Esophagus squamous epithelium (tissue), 5 donors: ENCODE data around the gene GPR18. TPM values are rescaled to one million over a fixed set of nuclear protein-coding genes. Genes with fewer than 3 reads are reported as not detected.
"Not testable (repeated sequence)": the region's sequence is repeated elsewhere in the genome, so short reads cannot be mapped to it uniquely, and the experiment has no call there.

ENCODE experiments used
- DNase-seq: peaks from one replicate; lab custom pipeline; 2025; lab: John Stamatoyannopoulos, UW
- H3K27ac ChIP-seq, 4 donors: fragments of 200-600 bp; sonication (generic); one replicate each; pipeline ENCODE4 v1.5.1; 2016 to 2019; ENCODE audit warnings: mild to moderate bottlenecking in 1 of 4
- H3K27me3 ChIP-seq, 4 donors: fragments of 200-600 bp; sonication (generic); 1 replicate in 3 of 4; 2 replicates in 1 of 4; pipeline versions ENCODE4 v1.5.1 to v1.6.0; 2017 to 2021; ENCODE audit warnings: antibody characterized with exemption in 1 of 4
- H3K36me3 ChIP-seq, 3 donors: fragments of 200-600 bp; sonication (generic); one replicate each; pipeline ENCODE4 v1.5.1; 2016 to 2019
- H3K4me1 ChIP-seq, 3 donors: fragments of 200-600 bp; sonication (generic); one replicate each; pipeline ENCODE4 v1.5.1; 2017 to 2019
- H3K4me3 ChIP-seq, 4 donors: fragments of 200-600 bp; sonication (generic); 1 replicate in 3 of 4; 2 replicates in 1 of 4; pipeline ENCODE4 v1.5.1; 2016 to 2019; ENCODE audit warnings: mild to moderate bottlenecking in 2 of 4, moderate library complexity in 1 of 4
- H3K9me3 ChIP-seq, 3 donors: fragments of 200-600 bp; sonication (generic); one replicate each; pipeline ENCODE4 v1.5.1; 2016 to 2019
- POLR2A ChIP-seq, 4 donors: fragments of 450-650 bp; IDR thresholded peaks; one replicate each; pipeline ENCODE4 v1.6.1; 2017; ENCODE audit warnings: antibody characterized with exemption in 4 of 4, mild to moderate bottlenecking in 4 of 4, moderate library complexity in 3 of 4
- WGBS, 2 donors: methylation state at CpG; one replicate each; pipeline ENCODE4 v1.1.5; 2018; 5-methylcytosine and 5-hydroxymethylcytosine counted together
- intact Hi-C: fragments of 100-400 bp; cut with DNase I; formaldehyde crosslinking; loops from one replicate; pipeline ENCODE4 v1.15.0; 2022
- total RNA-seq, 4 donors: library from RNA; depleted of rRNA; stranded (reverse); fragments of >200 nt; gene quantifications; one replicate each; pipeline ENCODE4 v1.1.0, GENCODE V29; 2016
- TF ChIP-seq, protein P1 (sequence below), 6 experiments: fragments of 450-650 bp in 4 of 6; fragments of 200-600 bp in 2 of 6; sonication (generic) in 2 of 6; IDR thresholded peaks; one replicate each; pipeline ENCODE4 v1.5.1; 2016 to 2019; ENCODE audit warnings: antibody characterized with exemption in 6 of 6, mild to moderate bottlenecking in 4 of 6, moderate library complexity in 4 of 6
- donor health status: DM: yes; HTN: yes; CAD: no.

GPR18 gene
- total RNA-seq, 4 donors from 2014 or later: 0.19 TPM; not detected in 3

- H3K36me3 ChIP-seq: peaks cover 0 to 58% (median 0%) of the 10 kb centered on the region in 3 donors
- WGBS, 2 donors: 75 to 83% methylated on average over 2 of the region's 2 CpGs
- no peaks in the 10 kb centered on the region for H3K9me3 ChIP-seq
- H3K27ac ChIP-seq: no peak overlapping the region
- H3K4me1 ChIP-seq: no peaks in the 10 kb centered on the region
- H3K4me3 ChIP-seq: no peak overlapping the region
- intact Hi-C loops: no loop called here
- DNase-seq: no peak
- TF ChIP-seq, protein P1, sequence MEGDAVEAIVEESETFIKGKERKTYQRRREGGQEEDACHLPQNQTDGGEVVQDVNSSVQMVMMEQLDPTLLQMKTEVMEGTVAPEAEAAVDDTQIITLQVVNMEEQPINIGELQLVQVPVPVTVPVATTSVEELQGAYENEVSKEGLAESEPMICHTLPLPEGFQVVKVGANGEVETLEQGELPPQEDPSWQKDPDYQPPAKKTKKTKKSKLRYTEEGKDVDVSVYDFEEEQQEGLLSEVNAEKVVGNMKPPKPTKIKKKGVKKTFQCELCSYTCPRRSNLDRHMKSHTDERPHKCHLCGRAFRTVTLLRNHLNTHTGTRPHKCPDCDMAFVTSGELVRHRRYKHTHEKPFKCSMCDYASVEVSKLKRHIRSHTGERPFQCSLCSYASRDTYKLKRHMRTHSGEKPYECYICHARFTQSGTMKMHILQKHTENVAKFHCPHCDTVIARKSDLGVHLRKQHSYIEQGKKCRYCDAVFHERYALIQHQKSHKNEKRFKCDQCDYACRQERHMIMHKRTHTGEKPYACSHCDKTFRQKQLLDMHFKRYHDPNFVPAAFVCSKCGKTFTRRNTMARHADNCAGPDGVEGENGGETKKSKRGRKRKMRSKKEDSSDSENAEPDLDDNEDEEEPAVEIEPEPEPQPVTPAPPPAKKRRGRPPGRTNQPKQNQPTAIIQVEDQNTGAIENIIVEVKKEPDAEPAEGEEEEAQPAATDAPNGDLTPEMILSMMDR (IDR thresholded peaks at IDR 0.05): no peak
- TF ChIP-seq POLR2A (IDR thresholded peaks at IDR 0.05): no peak
- no peaks in the 10 kb centered on the region for H3K27me3 ChIP-seq
Measured at GRCh38 chr13:99256283-99256682, 1.9 kb downstream of the GPR18 start.

DNA sequence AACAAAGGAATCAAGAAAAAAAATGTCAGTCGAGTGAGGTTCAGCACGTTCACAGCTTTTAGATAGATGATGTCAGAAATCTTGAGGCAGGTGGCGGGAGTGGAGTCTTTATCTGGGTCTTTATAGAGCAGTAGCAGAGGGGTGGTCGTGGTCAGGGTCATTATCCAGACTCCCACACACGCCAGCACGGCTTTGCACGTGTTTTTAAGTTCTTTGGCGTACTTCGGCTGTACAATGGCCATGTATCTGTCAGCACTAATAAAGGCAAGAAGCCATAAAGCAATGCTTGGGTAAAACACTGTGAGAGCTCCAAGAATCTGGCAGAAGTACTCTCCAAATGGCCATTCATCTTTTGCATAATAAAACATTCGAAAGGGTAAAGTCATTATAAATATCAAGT lies 2.9 kb downstream of the GPR18 start:
- H3K9me3 ChIP-seq: no peaks in the 10 kb centered on the region
- 81 to 91% methylated on average over 10 of the region's 10 CpGs for WGBS, 2 donors
- H3K27ac ChIP-seq: no peak overlapping the region
- H3K4me1 ChIP-seq: no peaks in the 10 kb centered on the region
- H3K27me3 ChIP-seq: no peaks in the 10 kb centered on the region
- H3K36me3 ChIP-seq: peaks cover 0 to 56% (median 0%) of the 10 kb centered on the region in 3 donors
- H3K4me3 ChIP-seq: no peak overlapping the region
- DNase-seq: no peak
- TF ChIP-seq POLR2A (IDR thresholded peaks at IDR 0.05): no peak
- TF ChIP-seq, protein P1 (IDR thresholded peaks at IDR 0.05): no peak
- intact Hi-C loops: no loop called here

GRCh38 chr13:99254830-99255229 lies 3.3 kb downstream of the GPR18 start:
- Histone ChIP-seq H3K27me3 (no peaks in the 10 kb centered on the region), H3K27ac (no peak overlapping the region), H3K9me3 (no peaks in the 10 kb centered on the region), H3K4me3 (no peak overlapping the region), H3K4me1 (no peaks in the 10 kb centered on the region), H3K36me3 (peaks cover 0 to 53% (median 0%) of the 10 kb centered on the region in 3 donors)
- WGBS, 2 donors: 89 to 91% methylated on average over 14 of the region's 14 CpGs
- TF ChIP-seq POLR2A (IDR thresholded peaks at IDR 0.05): no peak
- TF ChIP-seq, protein P1 (IDR thresholded peaks at IDR 0.05): no peak
- intact Hi-C loops: no loop called here
- no peak for DNase-seq

GRCh38 chr13:99251921-99252320 lies 6.3 kb downstream of the GPR18 start:
- H3K36me3 ChIP-seq: peaks cover 0 to 76% (median 0%) of the 10 kb centered on the region in 3 donors
- no peak overlapping the region for H3K27ac ChIP-seq
- intact Hi-C loops: no loop called here
- H3K4me3 ChIP-seq: no peak overlapping the region
- WGBS, 2 donors: 81 to 91% methylated on average over 4 of the region's 4 CpGs
- no peak for DNase-seq
- H3K9me3 ChIP-seq: no peaks in the 10 kb centered on the region
- no peaks in the 10 kb centered on the region for H3K4me1 ChIP-seq
- H3K27me3 ChIP-seq: no peaks in the 10 kb centered on the region
- no peak for TF ChIP-seq POLR2A (IDR thresholded peaks at IDR 0.05)
- TF ChIP-seq, protein P1 (IDR thresholded peaks at IDR 0.05): no peak

DNA sequence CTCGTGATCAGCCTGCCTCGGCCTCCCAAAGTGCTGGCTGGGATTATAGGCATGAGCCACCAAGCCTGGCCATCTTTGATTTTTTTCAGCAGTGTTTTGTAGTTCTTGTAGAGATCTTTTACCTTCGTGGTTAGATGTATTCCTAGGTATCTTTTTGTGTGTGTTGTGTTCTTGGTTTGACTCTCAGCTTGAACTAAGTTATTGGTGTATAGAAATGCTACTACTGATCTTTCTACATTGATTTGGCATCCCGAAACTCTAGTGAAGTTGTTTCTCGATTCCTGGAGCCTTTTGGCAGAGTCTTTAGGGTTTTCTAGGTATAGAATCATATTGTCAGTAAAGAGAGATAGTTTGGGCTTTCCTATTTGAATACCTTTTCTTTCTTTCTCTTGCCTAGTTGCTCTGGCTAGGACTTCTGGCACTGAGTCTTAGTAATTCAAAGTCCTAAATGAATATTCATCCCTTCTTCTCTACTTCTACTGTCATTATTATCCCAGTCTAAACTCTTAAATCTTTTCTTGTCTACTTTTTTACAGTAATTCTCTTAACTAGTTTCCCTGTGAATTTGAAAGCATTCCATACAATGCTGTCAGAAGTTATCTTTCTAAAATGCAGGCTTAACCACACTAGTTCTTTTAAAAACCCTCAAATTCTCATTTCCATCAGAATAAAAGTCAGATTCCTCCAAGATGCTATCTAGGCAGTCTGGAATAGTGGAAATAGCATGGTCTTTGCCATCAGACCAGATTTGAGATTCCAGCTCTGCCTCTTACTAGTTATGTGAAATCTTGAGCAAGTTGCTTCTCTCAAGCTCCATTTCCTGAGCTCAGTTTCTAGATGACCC lies 7.0 kb downstream of the GPR18 start:
- peaks cover 0 to 74% (median 0%) of the 10 kb centered on the region in 3 donors for H3K36me3 ChIP-seq
- H3K4me1 ChIP-seq: no peaks in the 10 kb centered on the region
- no peak for DNase-seq
- TF ChIP-seq POLR2A (IDR thresholded peaks at IDR 0.05): no peak
- TF ChIP-seq, protein P1 (IDR thresholded peaks at IDR 0.05): no peak
- no peak overlapping the region for H3K27ac ChIP-seq
- no peak overlapping the region for H3K4me3 ChIP-seq
- no peaks in the 10 kb centered on the region for H3K27me3 ChIP-seq
- intact Hi-C loops: no loop called here
- no peaks in the 10 kb centered on the region for H3K9me3 ChIP-seq
- 86 to 91% methylated on average over 5 of the region's 5 CpGs for WGBS, 2 donors

GRCh38 chr13:99249606-99250005 lies 8.6 kb downstream of the GPR18 start:
- DNase-seq, intact Hi-C loops, H3K9me3 ChIP-seq, H3K4me1 ChIP-seq, H3K27me3 ChIP-seq, H3K4me3 ChIP-seq, H3K27ac ChIP-seq: not testable (repeated sequence)
- 93 to 100% methylated on average over 2 of the region's 2 CpGs for WGBS, 2 donors
- peaks cover 0 to 77% (median 0%) of the 10 kb centered on the region in 3 donors for H3K36me3 ChIP-seq

DNA sequence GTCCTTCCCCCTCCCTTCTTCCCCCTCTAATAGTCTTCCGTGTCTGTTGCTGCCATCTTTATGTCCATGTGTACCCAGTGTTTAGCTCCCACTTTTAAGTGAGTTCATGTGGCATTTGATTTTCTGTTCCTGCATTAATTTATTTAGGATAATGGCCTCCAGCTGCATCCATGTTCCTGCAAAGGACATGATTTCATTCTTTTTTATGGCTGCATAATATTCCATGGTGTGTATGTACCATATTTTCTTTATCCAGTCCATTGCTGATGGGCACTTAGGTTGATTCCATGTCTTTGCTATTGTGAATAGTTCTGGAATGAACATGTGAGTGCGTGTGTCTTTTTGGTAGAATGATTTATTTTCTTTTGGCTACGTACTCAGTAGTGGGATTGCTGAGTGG lies 9.0 kb downstream of the GPR18 start:
- H3K4me3 ChIP-seq, intact Hi-C loops, H3K27me3 ChIP-seq, H3K27ac ChIP-seq, H3K9me3 ChIP-seq, H3K4me1 ChIP-seq, DNase-seq: not testable (repeated sequence)
- 98 to 100% methylated on average over 3 of the region's 3 CpGs for WGBS, 2 donors
- peaks cover 0 to 77% (median 0%) of the 10 kb centered on the region in 3 donors for H3K36me3 ChIP-seq
